Measurements from ENCODE around the gene ZNF491.

GRCh38 chr19:11749751-11750150 is 48.6 kb upstream of the ZNF491 start:
- TF ChIP-seq, protein P1, sequence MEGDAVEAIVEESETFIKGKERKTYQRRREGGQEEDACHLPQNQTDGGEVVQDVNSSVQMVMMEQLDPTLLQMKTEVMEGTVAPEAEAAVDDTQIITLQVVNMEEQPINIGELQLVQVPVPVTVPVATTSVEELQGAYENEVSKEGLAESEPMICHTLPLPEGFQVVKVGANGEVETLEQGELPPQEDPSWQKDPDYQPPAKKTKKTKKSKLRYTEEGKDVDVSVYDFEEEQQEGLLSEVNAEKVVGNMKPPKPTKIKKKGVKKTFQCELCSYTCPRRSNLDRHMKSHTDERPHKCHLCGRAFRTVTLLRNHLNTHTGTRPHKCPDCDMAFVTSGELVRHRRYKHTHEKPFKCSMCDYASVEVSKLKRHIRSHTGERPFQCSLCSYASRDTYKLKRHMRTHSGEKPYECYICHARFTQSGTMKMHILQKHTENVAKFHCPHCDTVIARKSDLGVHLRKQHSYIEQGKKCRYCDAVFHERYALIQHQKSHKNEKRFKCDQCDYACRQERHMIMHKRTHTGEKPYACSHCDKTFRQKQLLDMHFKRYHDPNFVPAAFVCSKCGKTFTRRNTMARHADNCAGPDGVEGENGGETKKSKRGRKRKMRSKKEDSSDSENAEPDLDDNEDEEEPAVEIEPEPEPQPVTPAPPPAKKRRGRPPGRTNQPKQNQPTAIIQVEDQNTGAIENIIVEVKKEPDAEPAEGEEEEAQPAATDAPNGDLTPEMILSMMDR (IDR thresholded peaks at IDR 0.05), result no peak
- no peak for TF ChIP-seq ZFX (IDR thresholded peaks at IDR 0.05; ENCODE audit: borderline replicate concordance)
